HEK293 (cell line): ENCODE results near the gene C1QTNF2.

Source experiments
- CTCF ChIA-PET: fragments of 350-600 bp; formaldehyde crosslinking; extraction: SDS; loops from one replicate; lab custom pipeline; 2021; ENCODE audit warnings: antibody characterized with exemption; lab: Yijun Ruan, JAX
- POLR2A ChIA-PET: fragments of 300-600 bp; formaldehyde crosslinking; extraction: SDS; loops from one replicate; lab custom pipeline; 2020; ENCODE audit warnings: antibody characterized with exemption, inconsistent platforms; lab: Yijun Ruan, JAX
- H3K27ac ChIP-seq: fragments of 200-500 bp; sonication (Bioruptor generic); 2 replicates; pipeline ENCODE4 v1.5.1; 2014; ENCODE audit warnings: low read depth, low read length, control low read depth, inconsistent platforms; ENCODE audit errors: extremely low read depth
- H3K36me3 ChIP-seq, 2 experiments: fragments of 200-500 bp in 1 of 2; sonication (Bioruptor generic) in 1 of 2; 1 replicate in 1 of 2; 2 replicates in 1 of 2; pipeline ENCODE4 v1.5.1; 2014 to 2017; ENCODE audit warnings: inconsistent platforms in 2 of 2, low read length in 2 of 2; ENCODE audit not compliant: control insufficient read depth in 2 of 2, insufficient read depth in 1 of 2
- H3K4me1 ChIP-seq: fragments of 200-500 bp; sonication (Bioruptor generic); 2 replicates; pipeline ENCODE4 v1.5.1; 2014; ENCODE audit warnings: mild to moderate bottlenecking, low read length, inconsistent platforms; ENCODE audit not compliant: control insufficient read depth, insufficient read depth
- H3K4me3 ChIP-seq: 2 replicates; pipeline ENCODE4 v1.5.1; 2011; ENCODE audit warnings: low read depth, mild to moderate bottlenecking, control low read depth, low read length, moderate library complexity
- H3K9me3 ChIP-seq: fragments of 200-500 bp; sonication (Bioruptor generic); 2 replicates; pipeline ENCODE4 v1.5.1; 2014; ENCODE audit warnings: low read depth, low read length, inconsistent platforms; ENCODE audit not compliant: control insufficient read depth, insufficient read depth
- SETDB1 ChIP-seq: IDR thresholded peaks from one replicate; pipeline ENCODE4 v1.6.1; 2017; ENCODE audit warnings: mild to moderate bottlenecking, low read length, moderate library complexity, mixed read lengths; ENCODE audit not compliant: insufficient read length
- ZBTB11 ChIP-seq: fragments of 450-650 bp; formaldehyde crosslinking; conservative IDR thresholded peaks from 2 replicates; pipeline ENCODE4 v1.5.1; 2016; ENCODE audit warnings: low read depth, missing biosample characterization, missing genetic modification characterization
- ZNF114 ChIP-seq: fragments of 450-650 bp; formaldehyde crosslinking; IDR thresholded peaks from 2 replicates; pipeline ENCODE4 v1.5.0; 2017; ENCODE audit warnings: missing biosample characterization, missing genetic modification characterization
- ZNF157 ChIP-seq: fragments of 450-650 bp; formaldehyde crosslinking; IDR thresholded peaks from 2 replicates; pipeline ENCODE4 v1.5.1; 2016; ENCODE audit warnings: missing biosample characterization, missing genetic modification characterization
- ZNF169 ChIP-seq: fragments of 450-650 bp; formaldehyde crosslinking; IDR thresholded peaks from 2 replicates; pipeline ENCODE4 v1.5.1; 2016; ENCODE audit warnings: missing biosample characterization, missing genetic modification characterization
- ZNF335 ChIP-seq: fragments of 450-650 bp; formaldehyde crosslinking; conservative IDR thresholded peaks from 2 replicates; pipeline ENCODE4 v1.5.1; 2016; ENCODE audit warnings: missing biosample characterization, missing genetic modification characterization
- ZNF521 ChIP-seq: fragments of 450-650 bp; formaldehyde crosslinking; IDR thresholded peaks from 2 replicates; pipeline ENCODE4 v1.5.1; 2017; ENCODE audit warnings: missing biosample characterization, mild to moderate bottlenecking, missing genetic modification characterization
- ZNF560 ChIP-seq: fragments of 450-650 bp; formaldehyde crosslinking; IDR thresholded peaks from 2 replicates; pipeline ENCODE4 v1.5.1; 2017; ENCODE audit warnings: missing biosample characterization, missing genetic modification characterization, borderline replicate concordance
- ZNF654 ChIP-seq: fragments of 450-650 bp; formaldehyde crosslinking; IDR thresholded peaks from 2 replicates; pipeline ENCODE4 v1.5.1; 2016; ENCODE audit warnings: low read depth, missing biosample characterization, missing genetic modification characterization
- ZNF660 ChIP-seq: fragments of 450-650 bp; IDR thresholded peaks from 2 replicates; pipeline ENCODE4 v1.5.1; 2018; ENCODE audit warnings: missing biosample characterization, mild to moderate bottlenecking, missing genetic modification characterization
- ZNF843 ChIP-seq: fragments of 450-650 bp; formaldehyde crosslinking; IDR thresholded peaks from 2 replicates; pipeline ENCODE4 v1.5.1; 2016; ENCODE audit warnings: missing biosample characterization, missing genetic modification characterization
- ZSCAN16 ChIP-seq: fragments of 450-650 bp; formaldehyde crosslinking; IDR thresholded peaks from 2 replicates; pipeline ENCODE4 v1.5.1; 2016; ENCODE audit warnings: missing biosample characterization, missing genetic modification characterization

Gene C1QTNF2

GRCh38 chr5:160397492-160397891 lies 27.1 kb upstream of the C1QTNF2 start:
- H3K36me3 ChIP-seq = peaks cover 13 to 28% of the 10 kb centered on the region in 2 experiments
- POLR2A ChIA-PET = no interaction called here
- H3K27ac ChIP-seq = no peak overlapping the region
- CTCF ChIA-PET = interaction anchor here (0.7 to 0.9 kb wide), 3 partner anchors 33 to 376 kb away, joined by 3 to 4 read pairs (median 4); no protein-coding TSS in a partner anchor
- TF ChIP-seq ZNF335 (tag by site-specific recombination) = no peak
- TF ChIP-seq ZNF114 (tag by site-specific recombination) = no peak
- no peak for TF ChIP-seq ZNF560 (tag by site-specific recombination)
- no peak overlapping the region for H3K4me3 ChIP-seq
- no peaks in the 10 kb centered on the region for H3K9me3 ChIP-seq
- H3K4me1 ChIP-seq = peaks cover 5% of the 10 kb centered on the region

- POLR2A ChIA-PET = no interaction called here
- Histone ChIP-seq H3K9me3 (no peaks in the 10 kb centered on the region), H3K4me3 (no peak overlapping the region), H3K27ac (no peak overlapping the region), H3K36me3 (peaks cover 0 to 15% of the 10 kb centered on the region in 2 experiments), H3K4me1 (peaks cover 5% of the 10 kb centered on the region)
- TF ChIP-seq ZBTB11 (tag by site-specific recombination) (no peak), ZSCAN16 (tag by site-specific recombination) (no peak), ZNF521 (tag by site-specific recombination) (no peak)
- CTCF ChIA-PET = interaction anchor here (1.1 to 3.7 kb wide), 2 partner anchors 18 to 373 kb away, joined by 3 to 21 read pairs; no protein-coding TSS in a partner anchor
Observed at GRCh38 chr5:160395111-160395510, 24.7 kb upstream of the C1QTNF2 start.

- Histone ChIP-seq H3K4me3 (no peak overlapping the region), H3K4me1 (no peaks in the 10 kb centered on the region), H3K27ac (no peak overlapping the region), H3K36me3 (peaks cover 0 to 12% of the 10 kb centered on the region in 2 experiments; a peak in 2 of 3 replicates), H3K9me3 (no peaks in the 10 kb centered on the region)
- ChIA-PET CTCF (interaction anchor here (0.6 to 3.1 kb wide), 28 partner anchors 10 to 1572 kb away, joined by 3 to 17 read pairs (median 3); partner anchors contain the start of genes C1QTNF2 and FAM200C), POLR2A (interaction anchor here (0.7 to 1.7 kb wide), 3 partner anchors 9 to 1934 kb away, joined by 3 to 18 read pairs (median 6); partner anchors contain the start of gene FAM200C)
- TF ChIP-seq ZNF660 (tag by site-specific recombination) (peak; percentile 29; the same call in 1 of the 2 replicates), ZNF169 (tag by site-specific recombination) (no peak), ZNF654 (peak; percentile 26; the same call in 1 of the 2 replicates)
Observed at GRCh38 chr5:160390787-160391696, 20.6 kb upstream of the C1QTNF2 start.

GRCh38 chr5:160387445-160387844 lies 17.0 kb upstream of the C1QTNF2 start:
- H3K36me3 ChIP-seq = no peaks in the 10 kb centered on the region
- H3K4me3 ChIP-seq = no peak overlapping the region
- ChIA-PET CTCF (interaction anchor here (0.6 to 1.2 kb wide), 3 partner anchors 11 to 209 kb away, joined by 3 to 4 read pairs (median 3); no protein-coding TSS in a partner anchor), POLR2A (no interaction called here)
- H3K4me1 ChIP-seq = no peaks in the 10 kb centered on the region
- H3K9me3 ChIP-seq = no peaks in the 10 kb centered on the region
- H3K27ac ChIP-seq = no peak overlapping the region
- peak; percentile 78 for TF ChIP-seq SETDB1
- no peak for TF ChIP-seq ZNF157 (tag by site-specific recombination)
- no peak for TF ChIP-seq ZNF843 (tag by site-specific recombination)
